SU-DHL-6 (cell line): ENCODE measurements around the gene SOCS7.

Source experiments
- H2AFZ ChIP-seq: fragments of 200-600 bp; sonication (generic); 2 replicates; pipeline ENCODE4 v1.6.1; 2014; ENCODE audit warnings: low read depth, mild to moderate bottlenecking, moderate library complexity, mixed read lengths, antibody characterized with exemption, low read length; ENCODE audit not compliant: severe bottlenecking
- H3F3A ChIP-seq: fragments of 200-600 bp; shearing (Covaris generic); 2 replicates; pipeline ENCODE4 v1.6.0; 2016; ENCODE audit warnings: antibody characterized with exemption, mild to moderate bottlenecking; ENCODE audit not compliant: insufficient read depth
- H3K27ac ChIP-seq: fragments of 200-600 bp; sonication (generic); 2 replicates; pipeline ENCODE4 v1.5.1; 2016; ENCODE audit warnings: low read depth, mild to moderate bottlenecking, low read length, moderate library complexity, mixed read lengths
- H3K27me3 ChIP-seq: fragments of 200-600 bp; sonication (generic), shearing (Covaris generic); 2 replicates; pipeline ENCODE4 v1.6.0; 2014; ENCODE audit warnings: mild to moderate bottlenecking, low read length
- H3K36me3 ChIP-seq: fragments of 200-600 bp; sonication (generic); 2 replicates; pipeline ENCODE4 v1.6.1; 2014; ENCODE audit warnings: mild to moderate bottlenecking, low read length, mixed read lengths
- H3K4me2 ChIP-seq: fragments of 300-600, 200-600 bp; shearing (Covaris generic), sonication (generic); 2 replicates; pipeline ENCODE4 v1.6.0; 2014; ENCODE audit warnings: low read length, low read depth, mild to moderate bottlenecking; ENCODE audit not compliant: poor library complexity, severe bottlenecking
- H3K4me3 ChIP-seq: fragments of 200-600 bp; sonication (generic); 2 replicates; pipeline ENCODE4 v1.5.1; 2014; ENCODE audit warnings: antibody characterized with exemption, low read length, mild to moderate bottlenecking, mixed read lengths; ENCODE audit not compliant: insufficient read depth, poor library complexity, severe bottlenecking
- H3K79me2 ChIP-seq: fragments of 200-600 bp; sonication (generic); 2 replicates; pipeline ENCODE4 v1.6.1; 2014; ENCODE audit warnings: mild to moderate bottlenecking, low read length, moderate library complexity; ENCODE audit not compliant: insufficient read depth
- H3K9ac ChIP-seq: fragments of 200-600 bp; sonication (generic); 2 replicates; pipeline ENCODE4 v1.7.0; 2014; ENCODE audit warnings: mild to moderate bottlenecking, low read length
- H3K9me2 ChIP-seq: fragments of 200-600 bp; sonication (generic); replicated peaks from 2 replicates; pipeline ENCODE4 v1.6.1; 2014; ENCODE audit warnings: low read length; ENCODE audit not compliant: insufficient read depth
- H3K9me3 ChIP-seq: fragments of 200-600 bp; sonication (generic); 2 replicates; pipeline ENCODE4 v1.6.1; 2014; ENCODE audit warnings: low read length, mixed read lengths; ENCODE audit not compliant: insufficient read depth
- H4K20me1 ChIP-seq: fragments of 200-600 bp; sonication (generic); 2 replicates; pipeline ENCODE4 v1.6.1; 2014; ENCODE audit warnings: low read depth, mild to moderate bottlenecking, antibody characterized with exemption, low read length, moderate library complexity, mixed read lengths
- CTCF ChIP-seq: fragments of 200-600 bp; sonication (generic); IDR thresholded peaks from one replicate; pipeline ENCODE4 v1.5.1; 2017; ENCODE audit warnings: antibody characterized with exemption, mild to moderate bottlenecking, low read length, moderate library complexity; ENCODE audit not compliant: insufficient read depth, poor library complexity, severe bottlenecking
- EZH2phosphoT487 ChIP-seq: fragments of 200-600 bp; sonication (generic), shearing (Covaris generic); conservative IDR thresholded peaks from 2 replicates; pipeline ENCODE4 v1.6.1; 2018; ENCODE audit warnings: mild to moderate bottlenecking, antibody characterized with exemption, low read length, moderate library complexity, mixed read lengths

The SOCS7 gene

DNA sequence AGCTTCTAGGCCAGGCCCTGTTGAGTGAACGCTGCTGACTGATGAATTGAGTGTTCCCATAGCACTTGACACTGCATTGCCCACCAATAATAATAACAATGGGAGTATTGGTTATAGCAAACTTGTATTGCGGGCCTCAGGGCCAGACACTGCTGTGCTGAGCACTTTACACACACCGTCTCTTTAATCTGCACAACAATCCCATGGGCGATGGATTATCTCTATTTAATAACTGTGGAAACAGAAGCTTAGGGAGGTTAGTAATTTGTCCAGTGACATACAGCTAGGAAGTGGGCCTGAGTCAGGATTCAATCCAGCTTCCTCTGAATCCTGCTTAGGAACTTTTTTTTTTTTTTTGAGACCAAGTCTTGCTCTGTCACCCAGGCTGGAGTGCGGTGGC, 87.8 kb downstream of the SOCS7 start:
- no peak overlapping the region for H2AFZ ChIP-seq
- H3K79me2 ChIP-seq = no peaks in the 10 kb centered on the region
- no peaks in the 10 kb centered on the region for H3K9me3 ChIP-seq
- no peak overlapping the region for H3K27ac ChIP-seq
- H3K9ac ChIP-seq = no peak overlapping the region
- H3K4me3 ChIP-seq = no peak overlapping the region
- H3K9me2 ChIP-seq = no peaks in the 10 kb centered on the region
- H3K4me2 ChIP-seq = no peak overlapping the region
- no peak for TF ChIP-seq CTCF
- TF ChIP-seq EZH2phosphoT487 = no peak
- H3F3A ChIP-seq = no peaks in the 10 kb centered on the region
- no peaks in the 10 kb centered on the region for H4K20me1 ChIP-seq
- H3K27me3 ChIP-seq = no peaks in the 10 kb centered on the region
- no peaks in the 10 kb centered on the region for H3K36me3 ChIP-seq

DNA sequence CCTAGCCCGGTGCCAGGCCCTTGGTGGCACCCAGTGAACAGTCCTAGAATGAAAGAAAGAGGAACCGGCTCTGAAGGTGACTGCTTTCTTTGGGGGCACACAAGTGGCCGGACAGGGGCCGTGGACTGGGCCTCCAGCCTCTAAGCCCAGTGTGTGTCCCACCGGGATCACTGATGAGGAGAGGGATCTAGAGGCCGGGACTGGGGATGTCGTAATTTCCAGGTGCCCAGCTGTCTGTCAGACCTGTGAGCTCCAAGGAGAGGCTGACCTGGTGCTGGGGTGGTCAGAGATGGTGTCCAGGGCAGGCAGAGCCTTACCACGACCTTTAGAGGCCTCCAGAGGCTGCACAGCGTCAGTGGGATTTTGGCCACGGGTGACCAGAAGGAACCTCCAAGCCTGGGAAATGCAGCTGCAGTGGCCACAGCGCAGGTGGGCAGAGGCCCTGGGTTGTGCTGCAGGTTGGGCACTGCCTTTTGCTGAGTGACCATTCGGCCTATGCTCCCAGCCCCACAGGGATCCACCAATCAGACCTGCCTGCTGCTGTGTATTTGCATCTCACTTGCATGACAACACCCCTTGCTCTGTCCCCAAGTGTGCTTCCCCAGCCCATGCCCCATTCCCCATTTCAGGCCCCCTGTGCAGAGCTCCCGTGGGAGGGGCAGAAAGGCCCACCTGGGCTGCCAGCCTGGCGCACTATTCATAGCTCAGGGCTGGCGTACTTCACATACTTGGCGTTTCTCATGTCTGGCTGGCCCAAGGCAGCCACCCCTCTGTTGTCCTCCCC, 89.2 kb downstream of the SOCS7 start:
- no peaks in the 10 kb centered on the region for H3K36me3 ChIP-seq
- H3K4me3 ChIP-seq = no peak overlapping the region
- no peak overlapping the region for H3K4me2 ChIP-seq
- no peaks in the 10 kb centered on the region for H3K9me2 ChIP-seq
- H2AFZ ChIP-seq = no peak overlapping the region
- H3K9ac ChIP-seq = no peak overlapping the region
- H4K20me1 ChIP-seq = no peaks in the 10 kb centered on the region
- H3K9me3 ChIP-seq = no peaks in the 10 kb centered on the region
- no peak for TF ChIP-seq EZH2phosphoT487
- no peak for TF ChIP-seq CTCF
- no peaks in the 10 kb centered on the region for H3K27me3 ChIP-seq
- H3F3A ChIP-seq = no peaks in the 10 kb centered on the region
- no peak overlapping the region for H3K27ac ChIP-seq
- H3K79me2 ChIP-seq = no peaks in the 10 kb centered on the region

DNA sequence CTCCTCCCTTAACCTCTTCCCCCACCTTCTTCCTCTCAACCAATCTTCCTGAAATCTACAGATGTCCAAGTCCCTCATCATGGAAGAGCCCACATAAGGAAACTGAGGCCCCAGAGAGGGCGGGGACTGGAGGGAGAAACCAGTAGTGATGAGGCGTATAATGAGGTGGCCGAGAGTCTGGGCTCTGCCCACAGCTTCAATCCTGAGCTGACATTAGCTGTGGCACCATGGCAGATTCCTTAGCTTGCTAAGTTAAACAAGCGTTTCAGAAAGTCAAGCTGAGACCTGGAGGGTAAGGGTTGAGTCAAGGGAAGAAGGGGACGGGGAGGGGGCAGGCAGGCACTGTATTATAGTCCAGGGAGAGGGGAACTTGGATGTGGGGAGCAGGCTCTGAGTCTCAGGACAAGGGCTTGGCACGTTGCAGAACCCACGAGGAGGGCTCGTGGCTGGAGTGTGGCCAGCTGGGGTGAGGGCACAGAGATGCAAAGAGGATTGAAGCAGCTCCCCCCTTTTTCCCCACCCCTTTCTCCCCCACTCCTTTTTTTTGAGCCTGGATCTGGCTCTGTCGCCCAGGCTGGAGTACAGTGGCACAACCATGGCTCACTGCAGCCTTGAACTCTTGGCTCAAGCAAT, 89.9 kb downstream of the SOCS7 start:
- Histone ChIP-seq H3K4me2 (no peak overlapping the region), H3K9me3 (no peaks in the 10 kb centered on the region), H4K20me1 (no peaks in the 10 kb centered on the region), H3K27me3 (no peaks in the 10 kb centered on the region), H3K9me2 (no peaks in the 10 kb centered on the region), H3K9ac (no peak overlapping the region), H2AFZ (no peak overlapping the region), H3K79me2 (no peaks in the 10 kb centered on the region), H3K4me3 (no peak overlapping the region), H3K36me3 (no peaks in the 10 kb centered on the region), H3F3A (no peaks in the 10 kb centered on the region), H3K27ac (no peak overlapping the region)
- no peak for TF ChIP-seq CTCF
- TF ChIP-seq EZH2phosphoT487 = no peak
